HG03025 (cell line): ENCODE results near the gene INHBB.

ENCODE experiments used
- ATAC-seq: cut with Tn5 transposase; IDR thresholded peaks from one replicate; pipeline ENCODE4 v1.9.1; 2021; ENCODE audit warnings: mild to moderate bottlenecking, moderate library complexity; ENCODE audit not compliant: unreplicated experiment, low FRiP score

INHBB gene

DNA sequence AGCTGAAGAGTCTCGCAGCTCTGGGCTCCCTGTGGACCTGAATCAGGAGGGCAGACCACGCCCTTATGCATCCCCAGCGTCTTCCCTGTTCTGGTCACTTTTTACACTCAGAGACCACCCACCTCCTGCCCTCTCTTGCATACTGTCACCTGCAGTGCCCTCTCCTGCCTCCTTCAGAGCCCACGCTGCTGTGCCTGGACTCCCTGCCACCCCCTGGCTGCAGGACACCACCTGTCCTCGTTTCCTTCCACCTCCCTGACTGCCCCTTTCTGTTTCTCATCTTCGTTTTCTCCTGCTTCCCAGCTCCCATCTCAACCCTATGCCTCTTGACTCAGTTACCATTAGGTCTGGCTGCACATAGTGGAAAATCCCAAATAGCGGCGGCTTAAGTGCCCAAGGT is 9.2 kb upstream of the INHBB start:
- ATAC-seq, result no peak

DNA sequence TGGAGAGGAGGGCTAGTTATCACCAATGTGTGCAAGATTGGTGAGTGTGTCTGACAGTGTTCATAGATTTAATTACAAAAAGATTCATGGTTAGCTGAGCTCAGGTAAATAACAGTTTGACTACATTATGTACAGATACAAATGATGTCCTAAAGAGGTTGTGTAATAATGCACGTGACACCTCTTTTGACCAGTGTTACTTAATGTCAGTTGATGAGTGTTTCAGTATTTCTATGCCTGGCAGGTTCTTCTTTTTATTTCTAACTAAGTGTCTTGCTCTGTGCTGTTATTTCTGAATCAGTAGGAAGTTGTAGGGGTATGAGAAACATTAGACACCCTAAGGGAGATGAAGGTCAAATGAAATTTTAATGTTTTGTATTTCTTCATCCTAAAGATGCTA is 7.9 kb upstream of the INHBB start:
- ATAC-seq, result no peak

DNA sequence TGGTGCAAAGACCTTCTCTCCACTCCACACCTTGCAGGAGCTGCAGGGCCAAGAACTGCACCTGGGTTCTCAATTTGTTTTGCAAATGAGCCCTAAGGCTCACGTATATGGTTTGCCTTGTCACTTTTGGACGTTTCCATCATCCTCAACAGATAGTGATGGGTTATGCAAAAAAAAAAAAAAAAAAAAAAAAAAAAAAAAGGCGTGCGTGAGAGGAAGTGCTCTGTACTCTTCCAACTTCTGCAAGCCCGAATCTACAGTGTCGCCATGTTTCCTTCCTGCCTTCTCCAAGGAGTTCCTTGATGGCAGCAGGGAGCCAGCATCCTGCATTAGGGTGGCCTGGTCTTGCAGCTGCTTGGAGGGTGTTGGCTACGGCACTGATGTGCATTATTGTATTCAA is 4.0 kb upstream of the INHBB start:
- no peak for ATAC-seq

DNA sequence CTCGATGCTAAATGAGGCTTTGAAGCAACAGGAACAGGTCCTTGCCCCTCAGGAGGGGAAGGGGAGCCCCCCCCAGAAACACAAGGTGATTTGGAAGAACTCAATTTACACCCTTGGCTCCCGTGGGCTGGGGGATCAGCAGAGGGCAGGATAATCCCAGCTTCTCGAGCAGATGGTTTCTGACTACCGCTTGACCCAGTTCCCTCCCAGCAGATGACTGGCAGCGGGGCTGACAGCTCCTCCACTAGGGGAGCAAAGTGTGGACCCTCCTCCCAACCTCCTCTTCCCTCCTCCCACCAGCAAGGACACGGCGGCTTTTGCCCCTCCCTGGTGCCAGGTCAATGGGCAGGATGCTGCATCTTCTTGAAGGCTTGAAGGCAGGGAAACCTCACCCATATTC is 3.5 kb upstream of the INHBB start:
- ATAC-seq, result no peak

DNA sequence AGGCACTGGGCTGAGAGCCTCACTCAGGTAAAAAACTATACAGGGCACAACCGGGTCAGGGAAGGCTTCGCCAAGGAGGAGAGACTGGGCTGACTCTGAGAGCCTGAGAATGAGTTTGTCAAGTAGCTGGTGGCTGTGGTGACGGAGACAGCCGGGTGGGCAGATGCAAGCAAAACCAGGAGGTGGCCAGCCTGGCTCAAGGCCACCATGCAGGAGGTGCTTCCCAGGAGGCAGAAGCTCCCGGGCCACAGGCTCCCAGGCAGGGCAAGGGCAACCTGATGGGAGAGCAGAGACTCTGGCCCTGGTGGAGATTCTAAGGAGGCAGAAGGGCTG is 2.9 kb upstream of the INHBB start:
- ATAC-seq, result no peak

DNA sequence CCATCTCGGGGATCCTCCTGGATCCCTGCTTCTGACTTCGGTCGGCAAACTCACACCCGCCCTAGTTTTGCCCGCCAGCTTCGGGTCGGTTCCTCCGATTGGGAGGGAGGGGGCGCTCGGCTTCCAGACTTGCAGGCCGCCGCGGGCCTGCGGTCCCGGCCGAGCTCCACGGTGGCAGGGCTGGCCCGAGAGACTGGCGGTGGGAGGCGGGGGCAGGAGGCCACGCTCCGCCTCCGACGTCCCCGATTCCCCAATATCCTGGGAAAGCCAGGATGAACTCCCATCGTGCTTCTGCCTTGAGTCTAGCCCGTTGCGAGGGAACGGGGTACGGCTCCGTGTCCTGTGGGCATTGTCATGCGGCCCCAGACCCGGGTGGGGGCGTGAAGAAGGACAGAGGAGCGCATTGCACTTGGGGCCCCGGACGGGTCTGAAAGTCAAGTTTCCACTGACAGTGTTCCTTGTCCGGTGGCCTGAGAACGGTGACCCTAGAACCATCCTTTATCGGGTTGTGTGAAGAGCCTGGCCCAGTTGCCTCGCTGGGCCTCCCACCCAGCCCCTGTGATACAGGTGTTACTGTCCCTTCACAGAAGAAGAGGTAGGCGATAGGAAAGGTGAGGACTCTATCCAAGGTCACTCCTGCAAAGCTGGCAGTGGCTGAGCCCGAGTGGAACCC is 2.4 kb upstream of the INHBB start:
- ATAC-seq, result no peak

DNA sequence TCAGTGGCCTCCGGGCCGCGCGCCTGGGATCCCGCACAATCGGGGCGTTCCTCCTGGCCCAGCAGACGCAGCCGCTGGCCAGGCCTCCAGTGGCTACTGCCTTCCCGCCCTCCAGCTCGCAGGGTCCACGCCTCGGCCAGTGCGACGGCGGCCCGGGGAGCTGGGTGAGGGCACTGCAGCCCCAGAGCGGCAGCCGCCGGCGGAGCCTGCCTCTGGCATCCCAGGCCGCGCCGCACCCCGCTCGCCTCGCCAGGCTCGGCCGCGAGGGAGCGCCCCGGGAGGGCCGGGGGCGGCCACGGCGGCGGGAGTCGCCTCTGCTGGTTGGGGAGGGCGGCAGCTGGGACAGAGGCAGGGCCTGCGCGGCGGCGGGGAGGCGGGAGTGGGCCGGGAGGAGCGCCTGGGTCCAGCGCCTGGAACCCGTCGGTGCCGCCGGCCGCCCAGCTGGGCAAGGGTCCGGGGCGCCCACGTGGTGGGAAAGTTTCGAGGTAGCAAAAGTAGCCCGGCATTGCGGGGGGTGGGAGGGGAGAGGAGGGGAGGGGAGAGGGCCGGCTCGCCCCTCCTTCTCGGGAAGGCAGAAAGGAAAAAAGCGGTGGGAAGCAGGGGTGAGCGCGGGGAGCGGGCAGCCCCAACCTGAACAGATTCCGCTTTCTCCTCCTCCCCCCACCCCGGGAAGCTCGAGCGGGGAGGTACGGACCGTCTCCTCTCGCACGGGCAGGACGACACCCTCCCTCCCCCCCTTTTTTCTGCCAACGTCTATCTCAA is 1.5 kb upstream of the INHBB start:
- no peak for ATAC-seq

DNA sequence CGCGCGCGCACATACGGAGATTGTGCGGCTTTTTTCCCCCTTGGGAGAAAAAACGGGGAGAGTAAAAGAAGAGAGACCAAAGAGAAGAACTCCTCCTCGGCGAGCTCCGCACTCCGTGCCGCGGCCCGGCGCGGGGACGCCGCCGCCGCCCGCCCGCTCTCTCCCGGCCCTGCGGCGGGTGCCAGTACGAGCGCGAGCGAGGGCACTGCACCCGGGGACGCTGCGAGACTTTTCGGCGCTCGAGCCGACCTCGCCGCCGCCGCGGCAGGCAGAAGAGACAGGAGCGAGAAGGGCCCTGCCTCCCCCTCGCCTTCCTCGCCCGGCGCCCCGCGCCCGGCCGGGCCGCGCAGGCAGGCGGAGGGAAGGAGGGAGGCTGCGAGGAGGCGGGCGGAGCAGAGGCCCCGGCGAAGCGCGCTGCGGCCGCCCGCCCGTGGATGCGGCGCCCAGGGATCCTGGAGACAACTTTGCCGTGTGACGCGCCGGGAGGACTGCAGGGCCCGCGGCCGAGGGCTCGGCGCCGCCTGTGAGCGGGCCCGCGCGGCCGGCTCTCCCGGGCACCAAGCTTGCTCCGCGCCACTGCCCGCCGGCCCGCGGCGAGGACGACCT is 857 bp upstream of the INHBB start:
- ATAC-seq, result no peak

DNA sequence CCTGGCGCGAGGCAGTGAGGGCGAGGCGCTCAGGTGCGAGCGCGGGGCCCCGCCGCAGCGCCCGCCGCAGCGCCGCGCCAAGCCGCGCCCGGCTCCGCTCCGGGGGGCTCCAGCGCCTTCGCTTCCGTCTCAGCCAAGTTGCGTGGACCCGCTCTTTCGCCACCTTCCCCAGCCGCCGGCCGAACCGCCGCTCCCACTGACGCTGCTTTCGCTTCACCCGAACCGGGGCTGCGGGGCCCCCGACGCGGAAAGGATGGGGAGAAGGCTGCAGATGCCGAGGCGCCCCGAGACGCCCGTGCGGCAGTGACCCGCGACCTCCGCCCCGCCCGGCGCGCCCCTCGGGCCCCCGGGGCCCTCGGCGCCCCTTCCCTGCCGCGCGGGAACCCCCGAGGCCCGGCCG is 328 bp upstream of the INHBB start:
- no peak for ATAC-seq

DNA sequence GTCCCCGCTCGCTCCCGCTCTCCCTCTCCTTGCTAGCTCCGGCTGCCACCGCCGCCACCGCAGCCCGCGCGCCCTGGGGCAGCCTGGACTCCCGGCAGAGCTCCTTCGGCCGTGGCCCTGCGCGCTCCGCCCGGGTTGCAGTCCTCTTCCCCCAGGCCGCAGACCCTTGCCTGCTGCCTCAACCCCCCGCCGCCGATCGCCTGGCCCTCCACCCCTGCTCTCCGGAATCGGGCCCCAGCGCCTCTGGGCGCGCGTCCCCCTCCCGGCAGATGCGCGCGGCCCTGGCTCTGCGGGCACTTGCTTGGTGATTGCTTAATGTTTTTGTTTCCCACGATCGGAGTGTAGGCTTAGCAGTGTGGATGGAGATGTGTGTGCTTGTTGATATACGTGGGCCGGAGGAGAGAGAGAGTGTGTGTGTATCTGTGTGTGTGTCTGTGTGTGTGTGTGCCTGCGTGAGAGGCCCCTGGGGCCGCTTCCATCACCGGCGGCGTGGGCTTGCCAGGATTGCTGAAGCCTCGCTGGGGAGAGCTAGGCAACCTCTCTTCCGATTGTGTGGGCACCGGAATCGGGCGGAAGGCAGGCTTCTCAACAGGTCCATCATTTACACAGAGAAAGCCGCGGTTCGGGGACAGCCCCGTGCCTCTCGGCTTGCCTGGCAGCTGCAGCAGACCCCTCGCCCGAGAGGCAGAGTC is 877 bp downstream of the INHBB start:
- no peak for ATAC-seq

DNA sequence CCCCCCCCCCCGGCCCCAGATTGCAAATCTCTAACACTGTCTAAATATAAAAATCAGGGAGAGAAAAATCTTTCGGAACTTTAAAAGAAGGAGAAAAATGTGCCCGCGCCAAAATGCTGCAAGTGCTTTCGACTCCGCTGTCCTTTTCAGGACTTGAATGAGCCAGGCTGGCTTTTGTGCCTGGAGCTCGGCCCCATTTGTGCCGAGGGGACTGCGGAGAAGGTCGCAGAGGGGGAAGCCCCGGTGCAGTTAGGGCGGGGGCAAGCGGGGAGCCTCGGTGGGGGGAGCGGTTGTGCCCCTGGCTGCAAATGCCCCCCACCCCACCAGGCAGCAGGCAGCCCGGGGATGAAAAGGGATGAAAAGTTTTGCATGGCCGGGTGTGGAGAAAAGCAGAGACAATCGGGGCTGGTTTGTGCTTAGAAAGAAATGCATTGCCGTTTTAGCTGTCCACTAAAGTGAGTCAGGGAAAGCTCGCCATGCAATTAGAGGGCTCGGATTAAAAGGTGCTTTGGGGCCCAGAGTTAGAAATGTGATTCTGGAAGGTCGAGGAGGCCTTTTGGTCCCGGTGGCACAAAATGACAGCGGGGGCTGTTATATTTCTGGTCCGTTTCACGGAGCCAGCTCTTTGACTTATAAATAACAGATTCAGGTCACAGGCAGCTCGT is 1.6 kb downstream of the INHBB start:
- no peak for ATAC-seq

DNA sequence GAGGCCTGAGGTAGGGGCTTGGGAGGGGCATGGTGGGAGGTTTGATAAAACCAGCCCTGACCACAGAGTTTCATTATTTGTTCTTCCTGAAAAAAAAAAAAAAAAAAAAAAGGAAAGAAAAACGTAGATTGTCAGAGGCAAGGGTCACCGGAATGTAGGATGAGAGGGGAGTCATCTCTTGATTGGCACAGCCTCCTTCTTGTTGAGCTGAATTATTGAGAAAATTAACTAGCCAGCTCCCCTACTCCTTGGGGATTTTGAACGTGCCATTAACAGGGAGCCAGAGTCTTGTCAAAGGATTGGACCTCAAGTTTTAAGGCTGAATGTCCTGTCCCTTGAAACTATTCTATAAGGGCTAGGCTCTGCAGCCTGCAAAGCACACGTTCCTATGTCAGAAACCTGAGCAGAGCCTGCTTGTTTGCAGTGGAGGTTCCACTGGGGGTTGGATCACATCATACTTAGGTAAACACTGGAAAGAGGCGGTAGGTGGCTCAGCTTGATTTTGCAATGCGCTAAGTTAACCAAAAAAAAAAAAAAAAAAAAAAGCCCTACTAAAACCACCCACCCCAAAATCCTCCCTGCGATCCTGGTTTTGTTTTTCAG is 2.3 kb downstream of the INHBB start:
- ATAC-seq, result no peak

DNA sequence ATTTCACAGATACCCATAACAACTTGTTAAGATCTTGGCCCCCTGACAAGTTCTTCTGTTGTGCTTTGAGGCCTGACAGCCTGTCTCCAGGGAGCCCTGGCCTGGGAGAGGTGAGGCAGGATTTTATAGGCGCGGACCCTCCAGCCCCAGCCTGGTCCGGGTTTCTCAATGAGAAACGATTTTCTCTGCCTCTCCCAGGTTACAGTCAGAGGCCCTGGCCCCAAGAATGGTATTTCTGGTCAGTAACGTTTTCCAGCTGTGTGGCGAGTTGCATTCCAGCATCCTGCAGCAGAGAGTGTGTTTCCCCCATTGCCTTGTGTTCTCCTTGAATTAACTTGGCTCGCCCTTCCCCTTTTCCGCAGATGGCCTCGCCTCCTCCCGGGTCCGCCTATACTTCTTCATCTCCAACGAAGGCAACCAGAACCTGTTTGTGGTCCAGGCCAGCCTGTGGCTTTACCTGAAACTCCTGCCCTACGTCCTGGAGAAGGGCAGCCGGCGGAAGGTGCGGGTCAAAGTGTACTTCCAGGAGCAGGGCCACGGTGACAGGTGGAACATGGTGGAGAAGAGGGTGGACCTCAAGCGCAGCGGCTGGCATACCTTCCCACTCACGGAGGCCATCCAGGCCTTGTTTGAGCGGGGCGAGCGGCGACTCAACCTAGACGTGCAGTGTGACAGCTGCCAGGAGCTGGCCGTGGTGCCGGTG is 3.0 kb downstream of the INHBB start:
- ATAC-seq, result no peak

DNA sequence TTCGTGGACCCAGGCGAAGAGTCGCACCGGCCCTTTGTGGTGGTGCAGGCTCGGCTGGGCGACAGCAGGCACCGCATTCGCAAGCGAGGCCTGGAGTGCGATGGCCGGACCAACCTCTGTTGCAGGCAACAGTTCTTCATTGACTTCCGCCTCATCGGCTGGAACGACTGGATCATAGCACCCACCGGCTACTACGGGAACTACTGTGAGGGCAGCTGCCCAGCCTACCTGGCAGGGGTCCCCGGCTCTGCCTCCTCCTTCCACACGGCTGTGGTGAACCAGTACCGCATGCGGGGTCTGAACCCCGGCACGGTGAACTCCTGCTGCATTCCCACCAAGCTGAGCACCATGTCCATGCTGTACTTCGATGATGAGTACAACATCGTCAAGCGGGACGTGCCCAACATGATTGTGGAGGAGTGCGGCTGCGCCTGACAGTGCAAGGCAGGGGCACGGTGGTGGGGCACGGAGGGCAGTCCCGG is 3.5 kb downstream of the INHBB start:
- no peak for ATAC-seq

DNA sequence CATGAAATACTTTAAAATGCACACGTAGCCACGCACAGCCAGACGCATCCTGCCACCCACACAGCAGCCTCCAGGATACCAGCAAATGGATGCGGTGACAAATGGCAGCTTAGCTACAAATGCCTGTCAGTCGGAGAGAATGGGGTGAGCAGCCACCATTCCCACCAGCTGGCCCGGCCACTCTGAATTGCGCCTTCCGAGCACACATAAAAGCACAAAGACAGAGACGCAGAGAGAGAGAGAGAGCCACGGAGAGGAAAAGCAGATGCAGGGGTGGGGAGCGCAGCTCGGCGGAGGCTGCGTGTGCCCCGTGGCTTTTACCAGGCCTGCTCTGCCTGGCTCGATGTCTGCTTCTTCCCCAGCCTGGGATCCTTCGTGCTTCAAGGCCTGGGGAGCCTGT is 4.1 kb downstream of the INHBB start:
- no peak for ATAC-seq

DNA sequence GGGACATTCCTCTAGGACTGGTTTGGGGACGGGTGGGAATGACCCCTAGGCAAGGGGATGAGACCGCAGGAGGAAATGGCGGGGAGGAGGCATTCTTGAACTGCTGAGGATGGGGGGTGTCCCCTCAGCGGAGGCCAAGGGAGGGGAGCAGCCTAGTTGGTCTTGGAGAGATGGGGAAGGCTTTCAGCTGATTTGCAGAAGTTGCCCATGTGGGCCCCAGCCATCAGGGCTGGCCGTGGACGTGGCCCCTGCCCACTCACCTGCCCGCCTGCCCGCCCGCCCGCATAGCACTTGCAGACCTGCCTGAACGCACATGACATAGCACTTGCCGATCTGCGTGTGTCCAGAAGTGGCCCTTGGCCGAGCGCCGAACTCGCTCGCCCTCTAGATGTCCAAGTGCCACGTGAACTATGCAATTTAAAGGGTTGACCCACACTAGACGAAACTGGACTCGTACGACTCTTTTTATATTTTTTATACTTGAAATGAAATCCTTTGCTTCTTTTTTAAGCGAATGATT is 4.9 kb downstream of the INHBB start:
- ATAC-seq, result no peak

DNA sequence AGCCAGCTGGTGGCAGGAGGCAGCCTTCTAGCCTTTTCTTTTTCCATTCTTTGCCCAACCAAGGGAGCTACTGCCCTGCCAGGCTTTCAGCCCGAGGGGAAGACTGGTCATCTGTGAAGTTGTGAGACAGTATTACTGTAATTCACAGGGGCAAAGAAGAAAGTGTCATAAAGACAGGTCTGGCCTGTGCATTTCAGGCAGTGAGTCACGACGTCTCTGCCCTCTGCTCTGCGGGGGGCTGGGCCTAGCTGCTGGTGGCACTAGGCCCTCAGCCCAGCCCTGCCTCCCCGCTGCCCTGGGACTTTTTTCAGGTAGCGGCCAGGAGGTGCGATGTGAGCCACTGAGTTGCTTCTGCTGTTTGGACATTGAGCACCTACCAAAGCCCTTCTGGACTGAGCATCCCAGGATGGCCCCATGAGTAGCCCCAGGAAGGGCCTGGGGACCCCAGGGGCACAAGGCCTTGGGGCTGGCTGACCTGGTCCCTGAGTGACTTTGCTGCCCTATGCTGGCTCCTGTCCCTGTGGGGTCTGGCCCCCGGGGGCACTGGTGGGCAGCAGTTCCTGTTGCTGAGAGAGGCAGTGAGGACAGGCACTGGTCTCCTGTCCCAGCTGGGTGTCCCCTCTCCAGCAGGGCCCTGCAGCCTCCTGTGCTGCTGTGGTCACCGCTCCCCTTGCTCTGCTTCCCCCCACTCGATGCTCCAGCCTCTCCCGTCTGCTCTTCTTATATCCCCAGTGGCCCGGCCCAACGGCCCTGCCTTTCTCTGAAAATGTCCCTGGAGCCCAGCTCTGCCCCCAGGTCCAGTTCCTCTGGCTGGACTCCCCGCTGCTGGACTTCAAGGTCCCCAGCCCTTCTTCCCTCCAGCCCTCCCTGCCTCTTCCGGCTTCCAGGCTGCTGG is 7.0 kb downstream of the INHBB start:
- ATAC-seq, result no peak

DNA sequence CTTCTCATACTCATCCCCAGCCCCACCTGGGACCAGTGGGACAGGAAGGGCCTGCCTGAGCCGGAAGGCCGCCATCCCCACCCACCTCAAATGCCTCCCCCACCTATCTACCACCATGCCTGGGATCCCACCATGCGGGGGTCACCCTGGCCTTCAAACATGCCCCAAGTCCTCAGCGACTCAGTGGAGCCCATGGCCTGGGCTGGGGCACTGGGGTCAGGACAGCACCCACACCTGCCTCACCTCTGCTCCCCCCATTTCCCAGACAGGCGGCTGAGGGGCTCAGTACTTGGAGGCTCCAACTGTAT is 7.6 kb downstream of the INHBB start:
- ATAC-seq, result no peak

DNA sequence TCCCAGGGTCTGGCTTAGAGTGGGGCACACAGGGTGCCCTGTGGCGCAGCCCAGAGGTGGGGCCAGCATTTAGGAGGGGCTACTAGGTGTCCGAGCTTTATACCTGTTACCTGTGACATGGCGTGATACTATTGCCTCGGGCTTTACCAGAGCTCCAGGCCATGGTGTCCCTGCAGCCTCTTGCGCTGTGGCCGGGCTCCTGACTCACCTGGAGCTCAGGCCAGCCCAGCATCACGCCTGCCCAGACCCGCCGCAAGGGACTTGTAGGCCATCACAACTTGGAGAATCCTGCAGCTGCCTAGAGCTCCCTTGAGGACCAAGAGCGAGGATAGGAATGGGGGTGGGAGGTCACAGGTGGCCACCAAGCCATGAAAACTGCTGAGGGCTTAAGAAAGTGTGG is 8.0 kb downstream of the INHBB start:
- no peak for ATAC-seq
